Measurements from ENCODE around the gene PIK3CB.

DNA sequence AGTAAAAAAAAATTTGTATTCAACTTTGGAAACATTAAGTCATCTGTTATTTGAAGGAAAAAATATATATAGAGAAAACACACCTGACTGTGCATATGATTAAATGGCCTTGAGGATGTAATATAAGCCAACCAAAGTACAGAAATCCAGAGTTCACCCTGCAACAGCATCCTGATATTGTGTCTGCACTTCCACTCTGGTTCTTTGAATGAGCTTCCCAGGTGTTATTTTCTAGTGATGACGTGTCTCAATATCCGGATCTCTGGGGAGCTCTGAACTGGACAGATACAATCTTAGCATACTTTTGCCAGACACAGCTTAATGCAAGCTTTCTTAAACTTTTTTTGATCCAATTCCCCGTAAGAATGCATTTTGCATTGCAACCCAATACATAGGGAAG, 19.5 kb upstream of the PIK3CB start:
- TF ChIP-seq EZH2phosphoT487 (IDR thresholded peaks at IDR 0.05; ENCODE audit: low read depth, severe bottlenecking, unreplicated experiment), result no peak
- TF ChIP-seq, protein P1, sequence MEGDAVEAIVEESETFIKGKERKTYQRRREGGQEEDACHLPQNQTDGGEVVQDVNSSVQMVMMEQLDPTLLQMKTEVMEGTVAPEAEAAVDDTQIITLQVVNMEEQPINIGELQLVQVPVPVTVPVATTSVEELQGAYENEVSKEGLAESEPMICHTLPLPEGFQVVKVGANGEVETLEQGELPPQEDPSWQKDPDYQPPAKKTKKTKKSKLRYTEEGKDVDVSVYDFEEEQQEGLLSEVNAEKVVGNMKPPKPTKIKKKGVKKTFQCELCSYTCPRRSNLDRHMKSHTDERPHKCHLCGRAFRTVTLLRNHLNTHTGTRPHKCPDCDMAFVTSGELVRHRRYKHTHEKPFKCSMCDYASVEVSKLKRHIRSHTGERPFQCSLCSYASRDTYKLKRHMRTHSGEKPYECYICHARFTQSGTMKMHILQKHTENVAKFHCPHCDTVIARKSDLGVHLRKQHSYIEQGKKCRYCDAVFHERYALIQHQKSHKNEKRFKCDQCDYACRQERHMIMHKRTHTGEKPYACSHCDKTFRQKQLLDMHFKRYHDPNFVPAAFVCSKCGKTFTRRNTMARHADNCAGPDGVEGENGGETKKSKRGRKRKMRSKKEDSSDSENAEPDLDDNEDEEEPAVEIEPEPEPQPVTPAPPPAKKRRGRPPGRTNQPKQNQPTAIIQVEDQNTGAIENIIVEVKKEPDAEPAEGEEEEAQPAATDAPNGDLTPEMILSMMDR (IDR thresholded peaks at IDR 0.05; ENCODE audit: poor library complexity), result no peak

All from hepatocyte (in vitro differentiated cells).